ENCODE measurements around the gene PEPD.

The PEPD gene

DNA sequence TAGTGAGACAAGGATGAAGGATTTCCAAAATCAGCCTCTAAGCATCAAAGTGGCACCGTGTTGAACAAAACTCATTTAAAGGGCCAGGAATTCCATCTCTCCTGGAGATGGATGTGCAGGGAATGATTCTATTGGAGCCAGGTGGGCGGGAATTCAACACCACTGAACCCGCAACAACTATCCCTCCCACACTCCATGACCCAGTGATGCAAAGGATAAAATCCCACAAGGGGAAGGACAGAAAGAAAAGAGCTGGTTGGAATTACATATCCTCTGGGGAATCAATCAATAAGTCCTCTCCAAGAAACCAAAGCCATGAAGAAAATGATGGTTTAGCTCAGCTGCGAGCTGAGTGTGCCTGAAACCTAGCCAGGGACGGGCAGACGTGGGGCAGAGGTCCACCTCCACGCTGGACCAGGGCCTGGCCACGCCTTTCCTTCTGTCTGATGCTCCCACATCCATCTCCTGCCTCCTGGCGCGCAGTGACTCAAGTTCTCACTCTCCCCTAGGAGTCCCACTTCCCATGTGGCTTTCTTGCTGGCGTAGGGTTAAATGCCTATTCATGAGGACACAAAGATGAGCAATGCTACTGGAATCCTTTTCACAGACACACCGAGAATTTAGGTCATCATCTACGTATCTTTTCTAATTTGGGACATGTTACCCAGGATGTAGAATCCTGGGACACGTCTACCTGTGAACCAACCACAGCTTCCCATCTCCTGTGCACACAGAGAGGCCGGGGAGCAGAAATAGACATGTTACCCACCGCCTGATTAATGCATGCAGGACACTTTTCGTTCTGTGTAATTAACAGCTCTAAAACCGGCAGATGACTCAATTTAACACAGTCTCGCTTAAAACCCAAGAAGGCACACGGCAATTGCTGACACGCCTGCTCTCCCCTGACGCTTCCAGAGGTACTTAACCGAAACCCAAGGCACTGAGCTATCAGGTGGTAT, 48.6 kb downstream of the PEPD start:
- H3K27ac ChIP-seq (ENCODE audit: insufficient read depth in 1 of 2, low read depth in 1 of 2, low read length in 2 of 2, poor library complexity in 1 of 2, severe bottlenecking in 2 of 2): no peak overlapping the region

GRCh38 chr19:33472226-33472625, 49.4 kb downstream of the PEPD start:
- POLR2A ChIA-PET: no interaction called here
- WGBS (ENCODE audit: insufficient coverage): 50% methylated on average over 3 of the region's 4 CpGs
- CTCF ChIA-PET: no interaction called here

More for the DNA sequence above, 48.6 kb downstream of the PEPD start:
- ChIA-PET CTCF (no interaction called here), POLR2A (no interaction called here)
- 73% methylated on average over 17 of the region's 23 CpGs for WGBS (ENCODE audit: insufficient coverage)
- Histone ChIP-seq H3K4me3 (ENCODE audit: control insufficient read depth in 1 of 7, extremely low read depth in 1 of 7, insufficient read depth in 4 of 7, low read depth in 2 of 7, low read length in 6 of 7) (no peak overlapping the region), H3K4me1 (ENCODE audit: control extremely low read depth in 1 of 4, control insufficient read depth in 4 of 4, insufficient read depth in 4 of 4, low read length in 3 of 4) (peaks cover 5 to 33% (median 24%) of the 10 kb centered on the region in 4 experiments), H3K36me3 (ENCODE audit: control insufficient read depth in 4 of 4, insufficient read depth in 4 of 4, low read length in 3 of 4) (peaks cover 0 to 12% (median 6%) of the 10 kb centered on the region in 4 experiments), H3K27me3 (replicated peaks in 2 of 5; ENCODE audit: control insufficient read depth in 4 of 5, insufficient read depth in 5 of 5, low read length in 4 of 5) (no peaks in the 10 kb centered on the region), H3K9me3 (ENCODE audit: control extremely low read depth in 1 of 5, control insufficient read depth in 4 of 5, insufficient read depth in 2 of 5, low read depth in 1 of 5, low read length in 4 of 5) (peaks cover 0 to 6% (median 2%) of the 10 kb centered on the region in 5 experiments)
- no peak for DNase-seq

DNA sequence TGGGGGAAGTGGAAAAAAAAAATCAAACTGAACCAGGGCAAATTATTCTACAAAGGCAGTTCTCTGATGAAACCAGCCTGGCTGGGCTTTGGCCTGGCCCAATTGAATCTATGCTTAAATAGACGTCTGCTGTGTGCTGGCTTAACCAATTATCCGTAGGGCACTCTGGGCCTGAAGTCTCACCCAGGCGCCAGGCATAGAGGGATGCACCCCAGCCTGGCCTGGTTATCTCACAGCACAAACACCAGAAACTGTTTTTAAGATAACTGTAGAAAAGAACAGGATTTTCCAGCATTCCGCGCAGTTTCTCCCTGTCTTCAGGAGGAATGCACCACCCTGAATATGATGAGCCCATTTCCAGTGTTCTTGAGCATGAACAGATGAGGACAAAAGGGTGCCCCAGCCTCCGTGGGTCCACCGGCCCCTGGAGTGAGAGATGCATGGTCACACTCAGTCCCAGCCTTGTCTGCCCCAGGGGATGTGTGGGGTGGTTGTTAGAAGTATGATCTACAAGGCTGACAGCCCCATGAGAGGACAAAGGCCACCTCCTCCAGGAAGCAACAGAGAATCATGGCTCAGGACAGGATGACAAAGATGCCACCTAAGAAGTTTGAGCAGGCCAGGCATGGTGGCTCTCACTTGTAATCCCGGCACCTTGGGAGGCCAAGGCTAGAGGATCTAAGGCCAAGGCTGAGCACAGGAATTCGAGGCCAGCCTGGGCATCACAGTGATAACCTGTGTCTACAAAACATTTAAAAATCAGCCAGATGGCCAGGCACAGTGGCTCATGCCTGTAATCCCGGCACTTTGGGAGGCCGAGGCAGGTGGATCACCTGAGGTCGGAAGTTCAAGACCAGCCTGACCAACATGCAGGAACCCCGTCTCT, 50.2 kb downstream of the PEPD start:
- no peaks in the 10 kb centered on the region for H3K9me3 ChIP-seq (ENCODE audit: control extremely low read depth in 1 of 5, control insufficient read depth in 4 of 5, insufficient read depth in 2 of 5, low read depth in 1 of 5, low read length in 4 of 5)
- H3K27ac ChIP-seq (ENCODE audit: insufficient read depth in 1 of 2, low read depth in 1 of 2, low read length in 2 of 2, poor library complexity in 1 of 2, severe bottlenecking in 2 of 2): no peak overlapping the region
- no peaks in the 10 kb centered on the region for H3K27me3 ChIP-seq (replicated peaks in 2 of 5; ENCODE audit: control insufficient read depth in 4 of 5, insufficient read depth in 5 of 5, low read length in 4 of 5)
- DNase-seq: no peak
- ChIA-PET CTCF (interaction anchor here (0.7 kb wide), 1 partner anchor 345 kb away, joined by 3 read pairs; no protein-coding TSS in a partner anchor), POLR2A (no interaction called here)
- H3K36me3 ChIP-seq (ENCODE audit: control insufficient read depth in 4 of 4, insufficient read depth in 4 of 4, low read length in 3 of 4): no peaks in the 10 kb centered on the region
- 97% methylated on average over 12 of the region's 13 CpGs for WGBS (ENCODE audit: insufficient coverage)
- H3K4me1 ChIP-seq (ENCODE audit: control extremely low read depth in 1 of 4, control insufficient read depth in 4 of 4, insufficient read depth in 4 of 4, low read length in 3 of 4): peaks cover 5 to 33% (median 24%) of the 10 kb centered on the region in 4 experiments
- H3K4me3 ChIP-seq (ENCODE audit: control insufficient read depth in 1 of 7, extremely low read depth in 1 of 7, insufficient read depth in 4 of 7, low read depth in 2 of 7, low read length in 6 of 7): no peak overlapping the region

More at GRCh38 chr19:33472226-33472625, 49.4 kb downstream of the PEPD start:
- no peak for DNase-seq
- no peak overlapping the region for H3K4me3 ChIP-seq (ENCODE audit: control insufficient read depth in 1 of 7, extremely low read depth in 1 of 7, insufficient read depth in 4 of 7, low read depth in 2 of 7, low read length in 6 of 7)
- H3K27me3 ChIP-seq (replicated peaks in 2 of 5; ENCODE audit: control insufficient read depth in 4 of 5, insufficient read depth in 5 of 5, low read length in 4 of 5): no peaks in the 10 kb centered on the region
- no peak overlapping the region for H3K27ac ChIP-seq (ENCODE audit: insufficient read depth in 1 of 2, low read depth in 1 of 2, low read length in 2 of 2, poor library complexity in 1 of 2, severe bottlenecking in 2 of 2)
- H3K4me1 ChIP-seq (ENCODE audit: control extremely low read depth in 1 of 4, control insufficient read depth in 4 of 4, insufficient read depth in 4 of 4, low read length in 3 of 4): peaks cover 5 to 33% (median 24%) of the 10 kb centered on the region in 4 experiments
- H3K9me3 ChIP-seq (ENCODE audit: control extremely low read depth in 1 of 5, control insufficient read depth in 4 of 5, insufficient read depth in 2 of 5, low read depth in 1 of 5, low read length in 4 of 5): no peaks in the 10 kb centered on the region
- peaks cover 0 to 4% (median 2%) of the 10 kb centered on the region in 4 experiments for H3K36me3 ChIP-seq (ENCODE audit: control insufficient read depth in 4 of 4, insufficient read depth in 4 of 4, low read length in 3 of 4)

GRCh38 chr19:33470686-33471085, 50.9 kb downstream of the PEPD start:
- no peak overlapping the region for H3K27ac ChIP-seq (ENCODE audit: insufficient read depth in 1 of 2, low read depth in 1 of 2, low read length in 2 of 2, poor library complexity in 1 of 2, severe bottlenecking in 2 of 2)
- DNase-seq: no peak

GRCh38 chr19:33470040-33470330, 51.6 kb downstream of the PEPD start:
- Histone ChIP-seq H3K27ac (ENCODE audit: insufficient read depth in 1 of 2, low read depth in 1 of 2, low read length in 2 of 2, poor library complexity in 1 of 2, severe bottlenecking in 2 of 2) (no peak overlapping the region), H3K27me3 (replicated peaks in 2 of 5; ENCODE audit: control insufficient read depth in 4 of 5, insufficient read depth in 5 of 5, low read length in 4 of 5) (no peaks in the 10 kb centered on the region), H3K9me3 (ENCODE audit: control extremely low read depth in 1 of 5, control insufficient read depth in 4 of 5, insufficient read depth in 2 of 5, low read depth in 1 of 5, low read length in 4 of 5) (no peaks in the 10 kb centered on the region), H3K4me1 (ENCODE audit: control extremely low read depth in 1 of 4, control insufficient read depth in 4 of 4, insufficient read depth in 4 of 4, low read length in 3 of 4) (peaks cover 5 to 30% (median 21%) of the 10 kb centered on the region in 4 experiments), H3K4me3 (ENCODE audit: control insufficient read depth in 1 of 7, extremely low read depth in 1 of 7, insufficient read depth in 4 of 7, low read depth in 2 of 7, low read length in 6 of 7) (no peak overlapping the region), H3K36me3 (ENCODE audit: control insufficient read depth in 4 of 4, insufficient read depth in 4 of 4, low read length in 3 of 4) (no peaks in the 10 kb centered on the region)
- ChIA-PET CTCF (no interaction called here), POLR2A (no interaction called here)
- WGBS (ENCODE audit: insufficient coverage): 94% methylated on average over 7 of the region's 7 CpGs
- no peak for DNase-seq

More at GRCh38 chr19:33470686-33471085, 50.9 kb downstream of the PEPD start:
- H3K4me1 ChIP-seq (ENCODE audit: control extremely low read depth in 1 of 4, control insufficient read depth in 4 of 4, insufficient read depth in 4 of 4, low read length in 3 of 4): peaks cover 5 to 33% (median 24%) of the 10 kb centered on the region in 4 experiments
- H3K36me3 ChIP-seq (ENCODE audit: control insufficient read depth in 4 of 4, insufficient read depth in 4 of 4, low read length in 3 of 4): no peaks in the 10 kb centered on the region
- H3K27me3 ChIP-seq (replicated peaks in 2 of 5; ENCODE audit: control insufficient read depth in 4 of 5, insufficient read depth in 5 of 5, low read length in 4 of 5): no peaks in the 10 kb centered on the region
- ChIA-PET CTCF (no interaction called here), POLR2A (no interaction called here)
- no peaks in the 10 kb centered on the region for H3K9me3 ChIP-seq (ENCODE audit: control extremely low read depth in 1 of 5, control insufficient read depth in 4 of 5, insufficient read depth in 2 of 5, low read depth in 1 of 5, low read length in 4 of 5)
- no peak overlapping the region for H3K4me3 ChIP-seq (ENCODE audit: control insufficient read depth in 1 of 7, extremely low read depth in 1 of 7, insufficient read depth in 4 of 7, low read depth in 2 of 7, low read length in 6 of 7)
- 0% methylated on average over 1 of the region's 5 CpGs for WGBS (ENCODE audit: insufficient coverage)

GRCh38 chr19:33469171-33470039, 52.2 kb downstream of the PEPD start:
- POLR2A ChIA-PET: no interaction called here
- no peak overlapping the region for H3K27ac ChIP-seq (ENCODE audit: insufficient read depth in 1 of 2, low read depth in 1 of 2, low read length in 2 of 2, poor library complexity in 1 of 2, severe bottlenecking in 2 of 2)
- WGBS (ENCODE audit: insufficient coverage): over 99% methylated on average over 11 of the region's 20 CpGs
- H3K4me3 ChIP-seq (ENCODE audit: control insufficient read depth in 1 of 7, extremely low read depth in 1 of 7, insufficient read depth in 4 of 7, low read depth in 2 of 7, low read length in 6 of 7): no peak overlapping the region
- no peaks in the 10 kb centered on the region for H3K9me3 ChIP-seq (ENCODE audit: control extremely low read depth in 1 of 5, control insufficient read depth in 4 of 5, insufficient read depth in 2 of 5, low read depth in 1 of 5, low read length in 4 of 5)
- peaks cover 0 to 1% (median 0%) of the 10 kb centered on the region in 4 experiments for H3K36me3 ChIP-seq (ENCODE audit: control insufficient read depth in 4 of 4, insufficient read depth in 4 of 4, low read length in 3 of 4)
- DNase-seq: no peak
- CTCF ChIA-PET: interaction anchor here (0.6 kb wide), 1 partner anchor 27 kb away, joined by 3 read pairs; no protein-coding TSS in a partner anchor
- H3K27me3 ChIP-seq (replicated peaks in 2 of 5; ENCODE audit: control insufficient read depth in 4 of 5, insufficient read depth in 5 of 5, low read length in 4 of 5): no peaks in the 10 kb centered on the region
- H3K4me1 ChIP-seq (ENCODE audit: control extremely low read depth in 1 of 4, control insufficient read depth in 4 of 4, insufficient read depth in 4 of 4, low read length in 3 of 4): peaks cover 5 to 24% (median 20%) of the 10 kb centered on the region in 4 experiments

Measured in common myeloid progenitor, CD34-positive (primary cell).